ENCODE data around the gene EIF4A3.

Gene EIF4A3

GRCh38 chr17:80111702-80112470 lies 35.0 kb downstream of the EIF4A3 start:
- DNase-seq: no peak

- DNase-seq: no peak
Measured at GRCh38 chr17:80110927-80111701, 35.8 kb downstream of the EIF4A3 start.

- no peak for DNase-seq
Measured at GRCh38 chr17:80110447-80110812, 36.5 kb downstream of the EIF4A3 start.

- no peak for DNase-seq
Measured at GRCh38 chr17:80109713-80110446, 37.0 kb downstream of the EIF4A3 start.

GRCh38 chr17:80109066-80109660 lies 37.8 kb downstream of the EIF4A3 start:
- DNase-seq: no peak

- DNase-seq: no peak
Measured at GRCh38 chr17:80108036-80108971, 38.6 kb downstream of the EIF4A3 start.

- DNase-seq: no peak
Measured at GRCh38 chr17:80107231-80108021, 39.5 kb downstream of the EIF4A3 start.

GRCh38 chr17:80106751-80107150 lies 40.2 kb downstream of the EIF4A3 start:
- DNase-seq: no peak

- DNase-seq: no peak
Measured at GRCh38 chr17:80106176-80106575, 40.8 kb downstream of the EIF4A3 start.

- no peak for DNase-seq
Measured at GRCh38 chr17:80105762-80106161, 41.2 kb downstream of the EIF4A3 start.

GRCh38 chr17:80104956-80105375 lies 42.0 kb downstream of the EIF4A3 start:
- no peak for DNase-seq

GRCh38 chr17:80104321-80104955 lies 42.5 kb downstream of the EIF4A3 start:
- no peak for DNase-seq

- no peak for DNase-seq
Measured at GRCh38 chr17:80103449-80104085, 43.4 kb downstream of the EIF4A3 start.

- DNase-seq: no peak
Measured at GRCh38 chr17:80102664-80103448, 44.1 kb downstream of the EIF4A3 start.

- no peak for DNase-seq
Measured at GRCh38 chr17:80101946-80102663, 44.8 kb downstream of the EIF4A3 start.

GRCh38 chr17:80101011-80101945 lies 45.6 kb downstream of the EIF4A3 start, which contains the start of gene GAA:
Gene GAA (plus strand): TSS chr17:80101581. CDS start chr17:80104587, 3,006 bp downstream.
- DNase-seq: peak; percentile 50 to 69

GRCh38 chr17:80100035-80100323 lies 46.9 kb downstream of the EIF4A3 start:
- no peak for DNase-seq
